ENCODE results near the gene DLX3.
"Not testable (repeated sequence)": the region's sequence is repeated elsewhere in the genome, so short reads cannot be mapped to it uniquely, and the experiment has no call there.

Gene DLX3

GRCh38 chr17:50043290-50044148, 48.5 kb upstream of the DLX3 start:
- ATAC-seq = peak; percentile 18
- TF ChIP-seq CREB5 (CRISPR knock-in tag; IDR thresholded peaks at IDR 0.05; ENCODE audit: low read depth) = no peak
- no peak for TF ChIP-seq ISL1 (CRISPR knock-in tag; IDR thresholded peaks at IDR 0.05)
- no peak for TF ChIP-seq ZC3H10 (CRISPR knock-in tag; IDR thresholded peaks at IDR 0.05)
- TF ChIP-seq CSDC2 (CRISPR knock-in tag; IDR thresholded peaks at IDR 0.05) = no peak
- TF ChIP-seq ZNF8 (CRISPR knock-in tag; IDR thresholded peaks at IDR 0.05) = no peak
- no peak for TF ChIP-seq TOX (CRISPR knock-in tag; IDR thresholded peaks at IDR 0.05; ENCODE audit: borderline replicate concordance)

DNA sequence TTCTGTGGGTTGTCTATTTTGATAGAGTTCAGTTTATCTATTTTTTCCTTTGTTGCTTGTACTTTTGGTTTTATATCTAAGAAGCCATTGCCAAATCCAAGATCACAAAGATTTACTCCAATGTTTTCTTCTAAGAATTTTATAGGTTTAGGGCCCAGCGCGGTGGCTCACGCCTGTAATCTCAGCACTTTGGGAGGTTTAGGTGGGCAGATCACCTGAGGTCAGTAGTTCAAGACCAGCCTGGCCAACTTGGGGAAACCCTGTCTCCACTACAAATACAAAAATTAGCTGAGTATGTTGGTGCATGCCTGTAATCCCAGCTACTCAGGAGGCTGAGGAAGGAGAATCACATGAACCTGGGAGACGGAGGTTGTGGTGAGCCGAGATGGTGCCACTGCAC, 47.2 kb upstream of the DLX3 start:
- TF ChIP-seq RARB (CRISPR knock-in tag; IDR thresholded peaks at IDR 0.05) = no peak
- TF ChIP-seq CSRNP3 (CRISPR knock-in tag; IDR thresholded peaks at IDR 0.05) = no peak
- no peak for TF ChIP-seq ZFP3 (CRISPR knock-in tag; IDR thresholded peaks at IDR 0.05)
- TF ChIP-seq ZNF70 (CRISPR knock-in tag; IDR thresholded peaks at IDR 0.05) = no peak
- no peak for TF ChIP-seq ZNF8 (CRISPR knock-in tag; IDR thresholded peaks at IDR 0.05)
- TF ChIP-seq ARNTL (CRISPR knock-in tag; IDR thresholded peaks at IDR 0.05; ENCODE audit: borderline replicate concordance, low read depth) = no peak
- no peak for TF ChIP-seq PPARA (CRISPR knock-in tag; IDR thresholded peaks at IDR 0.05; ENCODE audit: borderline replicate concordance)
- no peak for TF ChIP-seq GLIS3 (CRISPR knock-in tag; IDR thresholded peaks at IDR 0.05)
- TF ChIP-seq ESRRG (CRISPR knock-in tag; IDR thresholded peaks at IDR 0.05) = no peak
- TF ChIP-seq POU6F1 (CRISPR knock-in tag; IDR thresholded peaks at IDR 0.05; ENCODE audit: borderline replicate concordance, low read depth) = no peak
- no peak for TF ChIP-seq SNAI2 (CRISPR knock-in tag; IDR thresholded peaks at IDR 0.05)
- ATAC-seq = no peak

- ATAC-seq = not testable (repeated sequence)
- peak; percentile 83 for TF ChIP-seq ZNF8 (CRISPR knock-in tag; IDR thresholded peaks at IDR 0.05)
Observed at GRCh38 chr17:50040496-50040895, 45.5 kb upstream of the DLX3 start.

DNA sequence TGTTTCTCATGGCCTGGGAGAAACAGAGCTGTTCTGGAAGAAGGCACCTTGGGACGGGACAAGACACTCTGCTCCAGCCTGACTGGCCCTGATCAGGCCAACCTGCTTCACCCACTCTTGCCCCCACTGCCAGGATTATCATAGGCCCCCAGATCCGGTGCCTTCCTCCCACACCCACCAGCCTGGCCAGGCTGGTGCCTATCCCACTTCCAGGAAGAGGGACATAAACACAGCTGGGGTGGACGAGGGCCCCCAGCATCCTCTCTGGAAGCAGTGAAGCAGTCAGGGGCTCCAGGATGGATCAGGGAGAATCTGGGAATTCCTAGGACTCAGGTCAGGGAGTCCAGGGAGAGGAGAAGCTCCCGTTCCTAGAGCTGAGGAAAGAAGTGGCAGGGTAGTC, 44.0 kb upstream of the DLX3 start:
- ATAC-seq = no peak
- TF ChIP-seq ZFP30 (CRISPR knock-in tag; IDR thresholded peaks at IDR 0.05) = no peak
- TF ChIP-seq ZNF565 (CRISPR knock-in tag; conservative IDR thresholded peaks at IDR 0.05; ENCODE audit: low read depth) = no peak
- TF ChIP-seq GLIS3 (CRISPR knock-in tag; IDR thresholded peaks at IDR 0.05) = no peak
- no peak for TF ChIP-seq TCF4 (CRISPR knock-in tag; IDR thresholded peaks at IDR 0.05; ENCODE audit: borderline replicate concordance)
- TF ChIP-seq OSR1 (CRISPR knock-in tag; IDR thresholded peaks at IDR 0.05) = no peak
- TF ChIP-seq CREB5 (CRISPR knock-in tag; IDR thresholded peaks at IDR 0.05; ENCODE audit: low read depth) = no peak
- no peak for TF ChIP-seq TSHZ2 (CRISPR knock-in tag; IDR thresholded peaks at IDR 0.05)
- no peak for TF ChIP-seq ESRRG (CRISPR knock-in tag; IDR thresholded peaks at IDR 0.05)
- no peak for TF ChIP-seq CSDC2 (CRISPR knock-in tag; IDR thresholded peaks at IDR 0.05)
- TF ChIP-seq BACH2 (CRISPR knock-in tag; IDR thresholded peaks at IDR 0.05; ENCODE audit: borderline replicate concordance) = no peak
- TF ChIP-seq ISL1 (CRISPR knock-in tag; IDR thresholded peaks at IDR 0.05) = no peak
